ENCODE data around the gene SLC25A20.

DNA sequence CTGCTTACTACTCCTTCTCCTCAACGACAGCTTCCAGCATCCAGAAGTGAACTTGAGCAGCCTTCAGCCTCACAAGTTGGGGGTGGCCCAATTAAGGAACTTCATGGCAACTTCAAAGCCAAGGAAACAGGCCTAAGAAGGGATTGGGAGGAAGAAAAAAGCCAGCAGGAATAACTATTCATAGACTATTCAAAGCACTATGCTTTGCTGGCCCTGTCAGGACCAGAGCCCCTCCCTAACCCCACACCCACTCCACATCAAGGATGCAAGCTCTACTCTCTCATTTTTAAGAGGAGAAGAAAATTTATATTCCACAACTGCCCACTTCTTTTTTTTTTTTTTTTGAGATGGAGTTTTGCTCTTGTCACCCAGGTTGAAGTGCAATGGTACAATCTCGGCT is 41.0 kb downstream of the SLC25A20 start:
- TF ChIP-seq, protein P1, sequence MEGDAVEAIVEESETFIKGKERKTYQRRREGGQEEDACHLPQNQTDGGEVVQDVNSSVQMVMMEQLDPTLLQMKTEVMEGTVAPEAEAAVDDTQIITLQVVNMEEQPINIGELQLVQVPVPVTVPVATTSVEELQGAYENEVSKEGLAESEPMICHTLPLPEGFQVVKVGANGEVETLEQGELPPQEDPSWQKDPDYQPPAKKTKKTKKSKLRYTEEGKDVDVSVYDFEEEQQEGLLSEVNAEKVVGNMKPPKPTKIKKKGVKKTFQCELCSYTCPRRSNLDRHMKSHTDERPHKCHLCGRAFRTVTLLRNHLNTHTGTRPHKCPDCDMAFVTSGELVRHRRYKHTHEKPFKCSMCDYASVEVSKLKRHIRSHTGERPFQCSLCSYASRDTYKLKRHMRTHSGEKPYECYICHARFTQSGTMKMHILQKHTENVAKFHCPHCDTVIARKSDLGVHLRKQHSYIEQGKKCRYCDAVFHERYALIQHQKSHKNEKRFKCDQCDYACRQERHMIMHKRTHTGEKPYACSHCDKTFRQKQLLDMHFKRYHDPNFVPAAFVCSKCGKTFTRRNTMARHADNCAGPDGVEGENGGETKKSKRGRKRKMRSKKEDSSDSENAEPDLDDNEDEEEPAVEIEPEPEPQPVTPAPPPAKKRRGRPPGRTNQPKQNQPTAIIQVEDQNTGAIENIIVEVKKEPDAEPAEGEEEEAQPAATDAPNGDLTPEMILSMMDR (conservative IDR thresholded peaks at IDR 0.05) = no peak
- no peak for TF ChIP-seq ZFX (IDR thresholded peaks at IDR 0.05)

Data from C4-2B (cell line).